Measurements from ENCODE around the gene LCAT.
"Not testable (repeated sequence)": the region's sequence is repeated elsewhere in the genome, so short reads cannot be mapped to it uniquely, and the experiment has no call there.

Gene LCAT

DNA sequence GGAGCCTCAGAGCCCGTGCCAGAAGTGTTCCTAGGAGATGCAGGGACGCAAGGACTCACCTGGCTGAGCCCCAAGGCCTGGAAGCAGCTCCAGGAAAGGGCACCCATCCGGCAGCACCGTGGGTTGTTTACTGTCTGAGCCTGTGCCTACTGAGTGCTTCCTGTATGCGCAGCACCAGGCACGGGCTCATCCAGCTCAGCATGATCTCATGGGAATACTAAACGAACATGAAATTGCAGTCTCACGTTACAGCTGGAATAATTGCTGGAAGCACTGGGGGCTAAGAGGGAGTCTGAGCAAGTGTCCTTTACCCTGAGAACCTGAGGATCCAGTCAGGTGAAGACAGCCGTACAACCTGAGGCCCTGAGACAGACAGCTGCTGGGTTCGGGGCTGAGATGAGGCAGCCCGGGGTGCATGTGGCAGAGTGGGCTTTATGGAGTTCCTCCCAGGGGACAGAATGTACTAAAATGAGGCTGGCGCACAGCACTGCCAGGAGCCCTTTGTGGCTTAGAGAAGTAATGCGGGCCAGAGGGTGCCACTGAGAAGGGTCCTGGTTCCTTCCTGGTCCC, 17.7 kb downstream of the LCAT start:
- no peak for TF ChIP-seq POLR2A (IDR thresholded peaks at IDR 0.05; ENCODE audit: low read depth, low read length)
- FAIRE-seq, result no peak
- no peak for DNase-seq (ENCODE audit: insufficient read length)

DNA sequence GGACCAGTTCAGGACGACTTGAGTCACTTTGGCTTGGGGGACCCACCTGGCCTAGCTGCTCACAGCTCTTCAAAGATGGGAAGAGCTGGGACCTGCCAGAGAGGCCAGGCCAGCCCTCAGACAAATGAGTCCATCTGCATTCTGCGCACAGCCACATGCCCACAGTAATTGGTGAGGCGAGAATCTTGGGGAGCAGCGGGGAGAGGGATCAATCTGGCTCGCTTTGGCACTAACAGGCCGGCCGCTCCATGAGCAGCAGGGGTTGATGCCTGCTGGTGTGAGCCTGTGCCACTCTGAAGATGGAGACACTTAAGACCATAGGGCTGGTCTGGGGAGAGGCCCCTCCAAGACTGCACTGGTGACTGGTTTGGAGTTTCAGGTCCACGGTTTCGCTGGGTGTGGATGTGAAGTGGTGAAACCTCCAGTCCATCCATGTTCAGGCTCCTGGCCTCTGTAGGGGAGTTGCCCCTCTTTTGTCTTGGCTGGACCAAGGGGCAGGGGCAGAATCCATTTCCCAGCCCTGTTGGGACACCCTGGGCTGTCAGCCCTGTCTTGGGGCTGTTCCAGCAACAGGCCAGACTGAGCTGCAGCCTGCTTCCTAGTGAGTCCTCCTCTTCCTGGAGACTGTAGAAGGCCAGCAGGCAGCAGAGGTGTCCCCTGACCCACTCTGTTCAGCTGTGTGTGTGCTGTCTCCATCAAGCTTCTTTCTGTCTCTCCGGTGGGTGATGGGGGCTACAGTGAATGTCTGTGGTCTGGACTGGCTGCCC, 19.6 kb downstream of the LCAT start:
- FAIRE-seq (no peak), DNase-seq (ENCODE audit: insufficient read length) (no peak)
- TF ChIP-seq TAF1 (IDR thresholded peaks at IDR 0.05; ENCODE audit: borderline replicate concordance, low read depth, low read length), result no peak
- TF ChIP-seq POLR2AphosphoS5 (IDR thresholded peaks at IDR 0.05; ENCODE audit: low read depth, low read length), result no peak
- TF ChIP-seq POLR2A (IDR thresholded peaks at IDR 0.05; ENCODE audit: low read depth, low read length), result no peak

DNA sequence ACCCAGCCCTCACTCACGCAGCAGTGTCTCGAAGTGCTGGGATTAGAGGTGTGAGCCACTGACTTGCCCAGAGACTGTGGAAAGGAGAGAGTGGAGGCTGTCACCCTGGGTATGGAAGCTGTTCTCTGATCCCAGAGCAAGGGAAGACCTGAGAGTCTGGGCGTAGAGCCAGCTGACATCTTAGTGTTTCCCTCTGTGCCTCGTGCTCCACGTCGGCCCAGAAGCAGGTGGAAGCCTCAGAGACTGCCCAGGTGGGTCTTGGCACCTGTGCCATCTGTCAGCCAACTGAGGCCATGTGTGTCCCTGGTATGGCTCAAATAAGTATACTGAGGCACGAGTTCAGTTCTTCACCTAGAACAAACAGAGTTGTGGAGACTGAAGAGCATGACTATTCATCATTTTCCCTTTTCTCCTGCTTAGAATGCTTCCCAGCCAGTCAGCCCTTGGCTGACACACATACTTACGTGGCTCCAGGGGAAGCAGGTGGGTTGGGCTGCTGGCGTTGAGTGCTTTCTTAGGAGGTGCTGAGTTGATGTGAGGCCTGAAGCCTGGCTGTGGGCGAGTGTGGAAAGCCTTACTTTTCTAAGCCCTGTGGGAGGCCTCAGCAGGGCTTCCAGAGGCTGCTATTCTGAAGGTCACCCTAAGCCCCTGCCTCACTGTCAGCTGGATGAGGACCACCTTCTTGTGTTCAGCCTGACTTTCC, 20.4 kb downstream of the LCAT start:
- no peak for FAIRE-seq
- no peak for TF ChIP-seq TAF1 (IDR thresholded peaks at IDR 0.05; ENCODE audit: borderline replicate concordance, low read depth, low read length)
- TF ChIP-seq POLR2A (IDR thresholded peaks at IDR 0.05; ENCODE audit: low read depth, low read length), result no peak
- no peak for TF ChIP-seq POLR2AphosphoS5 (IDR thresholded peaks at IDR 0.05; ENCODE audit: low read depth, low read length)
- DNase-seq (ENCODE audit: insufficient read length), result no peak

DNA sequence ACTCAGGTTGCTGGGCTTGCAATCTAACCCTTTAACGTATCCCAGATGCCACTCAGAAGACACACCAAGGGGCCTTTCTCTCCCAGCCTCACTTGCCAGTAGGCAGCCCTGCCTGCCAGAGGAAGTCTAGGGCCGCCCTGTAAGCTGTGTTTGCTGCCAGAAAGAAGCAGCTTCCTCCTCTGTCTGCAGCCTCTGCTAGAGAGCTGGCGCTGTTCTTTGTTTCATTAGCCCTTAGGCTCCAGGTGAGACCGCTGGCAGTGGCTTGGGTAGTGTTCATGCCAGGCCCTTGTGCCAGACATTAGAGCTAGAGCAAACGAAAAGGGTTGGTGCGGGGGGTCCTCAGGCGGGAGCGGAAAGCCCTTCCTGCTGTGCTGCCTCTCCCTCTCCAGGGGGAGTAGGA, 21.2 kb downstream of the LCAT start:
- no peak for DNase-seq (ENCODE audit: insufficient read length)
- TF ChIP-seq POLR2AphosphoS5 (IDR thresholded peaks at IDR 0.05; ENCODE audit: low read depth, low read length) (no peak), POLR2A (IDR thresholded peaks at IDR 0.05; ENCODE audit: low read depth, low read length) (no peak), TAF1 (IDR thresholded peaks at IDR 0.05; ENCODE audit: borderline replicate concordance, low read depth, low read length) (no peak)
- no peak for FAIRE-seq

DNA sequence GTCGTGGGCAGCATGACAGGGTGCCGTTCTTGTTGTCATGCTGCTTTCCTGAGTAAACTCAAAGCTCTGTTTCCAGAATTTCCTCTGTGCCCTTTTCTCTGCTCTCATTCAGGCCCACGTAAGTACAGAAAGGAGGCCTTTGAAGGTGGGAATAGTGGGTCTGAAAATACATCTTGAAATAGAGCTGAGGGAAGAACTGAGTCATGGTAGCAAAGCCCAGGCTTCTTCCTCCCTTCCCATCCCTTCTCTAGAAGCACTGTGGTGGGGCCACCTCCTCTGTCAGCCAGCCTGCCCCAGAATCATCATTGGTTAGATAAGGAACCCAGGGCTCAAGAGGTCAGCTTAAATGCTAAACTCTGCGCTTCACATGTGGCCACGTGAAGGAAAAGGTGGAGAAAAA, 21.7 kb downstream of the LCAT start:
- TF ChIP-seq TAF1 (IDR thresholded peaks at IDR 0.05; ENCODE audit: borderline replicate concordance, low read depth, low read length) (no peak), POLR2A (IDR thresholded peaks at IDR 0.05; ENCODE audit: low read depth, low read length) (no peak), POLR2AphosphoS5 (IDR thresholded peaks at IDR 0.05; ENCODE audit: low read depth, low read length) (no peak)
- DNase-seq (ENCODE audit: insufficient read length) (no peak), FAIRE-seq (no peak)

DNA sequence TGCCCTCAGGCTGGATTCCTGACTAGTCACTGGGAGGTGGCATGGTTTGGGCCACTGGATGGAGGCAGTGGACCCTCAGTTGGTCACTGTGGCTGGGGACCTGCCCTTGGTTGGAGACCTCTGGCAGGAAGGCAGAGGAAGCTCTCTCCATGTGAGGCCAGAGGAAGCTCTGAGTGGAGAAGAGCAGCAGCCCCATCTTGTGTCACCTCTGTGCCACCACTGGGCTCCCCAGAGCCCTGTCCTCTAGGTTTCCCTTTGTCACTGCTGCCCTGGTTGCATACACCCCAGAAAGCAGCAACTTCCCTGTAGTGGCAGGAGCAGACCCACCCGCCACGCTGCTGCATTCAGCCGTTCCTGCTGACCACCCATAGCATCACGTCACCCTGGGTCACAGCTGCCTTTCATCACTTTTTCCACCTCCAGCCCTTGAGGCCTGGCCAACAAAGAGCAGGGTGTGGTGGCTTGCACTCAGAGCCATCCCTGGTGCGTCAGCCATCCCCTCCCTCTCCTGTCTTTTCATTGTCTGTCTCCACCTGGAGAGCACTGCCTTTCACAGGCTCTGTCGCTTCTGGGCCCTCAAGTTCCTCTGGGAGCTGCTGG, 24.2 kb downstream of the LCAT start:
- TF ChIP-seq TAF1 (IDR thresholded peaks at IDR 0.05; ENCODE audit: borderline replicate concordance, low read depth, low read length) (no peak), POLR2A (IDR thresholded peaks at IDR 0.05; ENCODE audit: low read depth, low read length) (no peak), POLR2AphosphoS5 (IDR thresholded peaks at IDR 0.05; ENCODE audit: low read depth, low read length) (no peak)
- DNase-seq (ENCODE audit: insufficient read length) (no peak), FAIRE-seq (no peak)

DNA sequence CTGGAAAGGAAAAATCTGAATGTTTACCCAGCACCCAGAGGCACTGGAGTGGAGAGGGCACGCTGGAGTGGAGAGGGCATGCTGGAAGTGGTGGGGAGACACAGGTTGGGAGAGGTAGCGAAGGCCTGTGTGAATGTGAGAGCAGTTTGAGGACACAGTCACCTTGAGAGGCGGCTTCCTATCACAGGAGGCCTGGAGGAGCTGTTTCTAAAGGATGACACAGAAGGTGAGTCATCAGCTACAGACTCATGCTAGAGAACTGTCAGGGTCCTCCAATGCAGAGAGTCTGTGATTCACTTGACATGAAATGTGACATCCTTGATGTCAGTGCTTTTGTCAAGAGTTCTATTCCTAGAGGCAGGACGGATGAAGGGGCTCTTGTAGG, 26.1 kb downstream of the LCAT start:
- DNase-seq (ENCODE audit: insufficient read length) (no peak), FAIRE-seq (no peak)
- TF ChIP-seq POLR2A (IDR thresholded peaks at IDR 0.05; ENCODE audit: low read depth, low read length) (no peak), TAF1 (IDR thresholded peaks at IDR 0.05; ENCODE audit: borderline replicate concordance, low read depth, low read length) (no peak), POLR2AphosphoS5 (IDR thresholded peaks at IDR 0.05; ENCODE audit: low read depth, low read length) (no peak)

DNA sequence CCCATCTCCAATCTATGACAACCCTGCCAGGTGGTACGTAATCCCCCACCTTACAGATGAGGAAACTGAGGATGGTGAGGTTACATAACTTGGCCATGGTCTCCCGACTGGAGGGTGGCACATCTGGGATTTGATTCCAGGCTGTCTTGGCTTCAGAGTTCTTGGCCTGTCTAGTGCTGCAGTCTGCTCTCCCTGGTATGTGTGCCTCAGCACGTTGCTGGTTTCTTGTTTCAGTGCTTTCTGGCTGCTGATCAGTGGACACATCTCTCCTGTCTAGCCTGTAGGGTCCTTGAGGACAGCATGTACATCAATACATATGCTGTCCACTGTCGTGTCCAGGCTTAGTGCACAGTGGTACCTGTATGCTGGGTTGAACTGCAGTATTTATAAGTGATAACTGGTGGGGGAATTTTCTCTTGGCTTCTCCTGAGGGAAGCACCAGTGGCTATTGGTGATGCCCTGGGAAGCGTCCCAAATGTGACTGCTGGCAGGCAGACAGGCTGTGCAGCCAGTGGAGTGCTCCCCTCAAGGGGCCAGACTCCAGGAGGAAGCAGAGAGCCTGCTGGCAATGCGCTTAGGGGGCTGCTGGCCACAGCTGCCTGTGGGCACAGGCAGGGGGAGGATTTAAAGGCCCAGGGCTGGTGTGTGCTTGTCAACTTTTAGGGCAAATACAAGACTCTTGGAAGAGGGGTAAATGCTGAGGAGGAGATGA, 26.6 kb downstream of the LCAT start:
- TF ChIP-seq POLR2A (IDR thresholded peaks at IDR 0.05; ENCODE audit: low read depth, low read length), result no peak
- TF ChIP-seq POLR2AphosphoS5 (IDR thresholded peaks at IDR 0.05; ENCODE audit: low read depth, low read length), result no peak
- no peak for TF ChIP-seq TAF1 (IDR thresholded peaks at IDR 0.05; ENCODE audit: borderline replicate concordance, low read depth, low read length)
- DNase-seq (ENCODE audit: insufficient read length) (no peak), FAIRE-seq (no peak)

DNA sequence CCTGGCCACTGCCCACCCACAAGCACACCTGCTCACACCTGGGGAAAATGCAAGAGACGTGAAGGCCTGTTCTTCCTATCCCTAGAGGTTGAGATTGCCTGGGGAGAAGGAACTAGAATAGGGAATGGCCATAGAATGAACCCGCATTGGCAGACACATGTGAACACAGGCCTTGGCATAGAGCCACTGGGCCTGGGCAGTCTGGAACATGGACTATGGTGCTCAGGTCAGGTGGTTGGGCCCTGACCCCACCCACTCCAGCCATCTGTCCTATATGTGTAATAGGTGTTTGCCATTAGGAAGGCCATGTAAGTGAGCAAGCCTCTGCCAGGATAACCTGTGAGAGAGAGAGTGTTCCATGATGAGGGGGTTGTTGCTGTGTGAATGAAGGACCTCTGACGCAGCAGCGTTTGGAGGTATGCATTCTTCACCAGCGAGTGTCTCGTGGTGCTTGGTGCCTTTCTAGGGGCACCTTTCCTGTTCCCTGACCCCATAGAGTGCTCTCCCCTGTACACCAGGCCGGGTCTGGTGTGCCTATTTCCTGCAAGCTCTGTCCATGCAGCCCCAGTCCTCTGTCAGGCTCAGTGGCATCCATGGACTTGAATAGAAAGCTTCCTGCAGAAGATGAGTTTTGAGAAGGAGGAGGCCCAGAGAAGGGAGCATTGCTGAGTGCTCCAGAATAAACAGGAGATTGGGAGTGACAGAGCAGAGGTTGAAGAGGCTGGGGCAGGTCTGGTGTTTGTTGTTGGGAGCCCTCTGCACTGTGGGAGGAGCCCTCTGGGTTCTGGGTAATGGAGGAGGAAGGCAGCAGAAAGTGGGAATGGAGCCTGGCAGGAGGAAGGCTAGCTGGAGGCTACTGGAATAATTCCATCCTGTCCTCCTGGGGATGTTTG, 27.8 kb downstream of the LCAT start:
- DNase-seq (ENCODE audit: insufficient read length) (no peak), FAIRE-seq (no peak)
- TF ChIP-seq POLR2AphosphoS5 (IDR thresholded peaks at IDR 0.05; ENCODE audit: low read depth, low read length), result no peak

DNA sequence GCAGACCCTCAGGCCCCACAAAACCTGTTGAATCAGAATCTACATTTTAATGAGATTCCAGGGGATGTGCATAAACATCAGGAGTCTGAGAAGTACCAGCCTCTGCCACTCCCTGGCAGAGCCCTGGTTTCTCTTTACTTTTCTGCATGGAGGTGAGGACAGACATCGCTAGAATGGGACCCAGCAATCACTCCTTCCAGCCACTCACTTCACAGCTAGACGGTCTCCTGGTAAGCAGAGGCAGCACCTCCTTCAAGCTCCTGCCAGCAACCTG, 28.5 kb downstream of the LCAT start:
- not testable (repeated sequence) for FAIRE-seq; DNase-seq (ENCODE audit: insufficient read length)
